AG10803 (cell line): ENCODE data around the gene DNAJB8.

Experiments
- DNase-seq: peaks from one replicate; pipeline ENCODE4 v3.0.0; 2010; ENCODE audit warnings: low read depth
- H3K4me3 ChIP-seq: 2 replicates; pipeline ENCODE4 v1.5.1; 2011; ENCODE audit warnings: mild to moderate bottlenecking, low read length, control low read depth
- TF ChIP-seq, protein P1 (sequence below): conservative IDR thresholded peaks from 2 replicates; pipeline ENCODE4 v1.5.1; 2011; ENCODE audit warnings: mild to moderate bottlenecking, low read length, control low read depth, inconsistent platforms

Gene DNAJB8

DNA sequence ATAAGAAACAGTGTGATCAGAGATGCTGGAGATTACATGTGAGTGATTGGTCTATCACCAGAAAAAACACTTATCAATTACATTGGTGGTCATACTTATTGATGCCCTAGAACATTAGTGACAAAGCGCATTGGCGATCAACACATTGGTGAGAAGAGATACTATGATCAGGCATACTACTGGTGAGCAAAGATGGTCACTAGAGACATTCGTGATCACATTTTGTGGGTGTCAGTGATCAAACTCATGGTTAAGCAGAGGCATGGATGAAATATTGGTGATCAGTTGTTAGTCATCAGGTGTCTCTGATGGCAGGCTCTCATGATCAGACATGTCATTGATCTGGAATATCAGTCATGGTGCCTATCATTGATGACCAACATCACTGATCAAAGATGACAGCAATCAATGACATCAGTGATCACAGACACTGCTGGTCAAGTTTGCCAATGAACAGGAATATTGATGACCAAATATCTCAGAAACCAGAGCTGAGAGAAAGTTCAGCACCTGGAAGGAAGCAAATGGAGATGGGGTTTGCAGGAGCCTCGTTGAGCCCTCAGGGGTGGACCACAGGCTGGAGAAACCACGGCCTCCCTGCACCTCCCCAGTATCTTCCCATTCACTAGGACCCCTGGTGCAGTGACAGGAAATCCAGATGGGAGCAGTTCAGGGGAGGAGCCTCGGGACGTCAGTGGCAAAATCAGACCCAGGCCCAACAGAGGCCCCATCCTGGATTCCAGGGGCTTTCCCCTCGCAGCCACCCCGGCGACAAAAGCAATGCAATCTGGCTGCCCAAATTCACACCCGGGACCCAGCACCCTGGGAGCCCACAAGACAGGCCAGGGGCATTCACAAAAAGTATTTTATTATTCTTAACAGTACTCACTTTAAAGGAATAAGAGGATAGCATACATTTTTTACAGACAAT lies 12.2 kb upstream of the DNAJB8 start:
- H3K4me3 ChIP-seq: no peak overlapping the region
- TF ChIP-seq, protein P1, sequence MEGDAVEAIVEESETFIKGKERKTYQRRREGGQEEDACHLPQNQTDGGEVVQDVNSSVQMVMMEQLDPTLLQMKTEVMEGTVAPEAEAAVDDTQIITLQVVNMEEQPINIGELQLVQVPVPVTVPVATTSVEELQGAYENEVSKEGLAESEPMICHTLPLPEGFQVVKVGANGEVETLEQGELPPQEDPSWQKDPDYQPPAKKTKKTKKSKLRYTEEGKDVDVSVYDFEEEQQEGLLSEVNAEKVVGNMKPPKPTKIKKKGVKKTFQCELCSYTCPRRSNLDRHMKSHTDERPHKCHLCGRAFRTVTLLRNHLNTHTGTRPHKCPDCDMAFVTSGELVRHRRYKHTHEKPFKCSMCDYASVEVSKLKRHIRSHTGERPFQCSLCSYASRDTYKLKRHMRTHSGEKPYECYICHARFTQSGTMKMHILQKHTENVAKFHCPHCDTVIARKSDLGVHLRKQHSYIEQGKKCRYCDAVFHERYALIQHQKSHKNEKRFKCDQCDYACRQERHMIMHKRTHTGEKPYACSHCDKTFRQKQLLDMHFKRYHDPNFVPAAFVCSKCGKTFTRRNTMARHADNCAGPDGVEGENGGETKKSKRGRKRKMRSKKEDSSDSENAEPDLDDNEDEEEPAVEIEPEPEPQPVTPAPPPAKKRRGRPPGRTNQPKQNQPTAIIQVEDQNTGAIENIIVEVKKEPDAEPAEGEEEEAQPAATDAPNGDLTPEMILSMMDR: no peak
- DNase-seq: no peak

DNA sequence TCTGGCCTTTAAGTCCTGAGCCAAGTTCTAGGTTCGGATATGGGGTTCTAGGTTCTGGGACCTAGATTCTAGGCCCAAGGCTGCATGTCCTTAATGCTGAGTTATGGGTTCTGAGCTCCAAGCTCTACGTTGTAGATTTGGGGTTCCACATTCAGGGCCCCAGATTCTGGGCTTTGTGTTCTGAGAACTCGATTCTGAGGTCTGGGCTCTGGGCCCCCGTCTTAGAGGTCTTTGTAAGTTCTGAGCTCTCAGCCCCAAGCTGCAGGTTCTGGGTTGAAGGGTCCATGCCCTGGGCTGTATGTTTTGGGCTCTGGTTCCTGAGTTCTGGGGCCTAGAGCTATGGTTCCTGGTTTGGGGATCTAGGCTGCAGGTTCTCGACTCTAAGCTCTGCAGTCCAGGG lies 10.0 kb upstream of the DNAJB8 start:
- TF ChIP-seq, protein P1: no peak
- no peak for DNase-seq
- H3K4me3 ChIP-seq: no peak overlapping the region

DNA sequence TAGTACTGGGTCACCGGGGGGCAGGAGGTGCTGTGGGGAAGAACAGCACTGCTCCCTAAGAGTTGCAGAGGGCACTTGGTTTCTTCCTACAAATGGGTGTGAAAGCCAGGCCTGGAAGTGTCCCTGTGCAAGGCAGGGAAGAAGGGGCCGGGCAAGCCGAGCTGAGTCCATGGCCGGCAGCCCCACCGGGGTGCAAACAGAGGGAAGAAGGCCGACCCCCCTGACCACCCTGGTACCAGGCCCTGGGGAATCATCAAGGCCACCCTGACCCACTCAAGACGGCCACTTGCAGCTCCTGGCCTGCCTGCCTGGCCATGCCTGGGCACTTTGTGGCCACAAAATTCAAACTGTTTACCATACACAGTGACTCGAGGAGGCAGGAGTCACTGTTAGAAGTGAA lies 8.7 kb upstream of the DNAJB8 start:
- TF ChIP-seq, protein P1: no peak
- no peak for DNase-seq
- H3K4me3 ChIP-seq: no peak overlapping the region

DNA sequence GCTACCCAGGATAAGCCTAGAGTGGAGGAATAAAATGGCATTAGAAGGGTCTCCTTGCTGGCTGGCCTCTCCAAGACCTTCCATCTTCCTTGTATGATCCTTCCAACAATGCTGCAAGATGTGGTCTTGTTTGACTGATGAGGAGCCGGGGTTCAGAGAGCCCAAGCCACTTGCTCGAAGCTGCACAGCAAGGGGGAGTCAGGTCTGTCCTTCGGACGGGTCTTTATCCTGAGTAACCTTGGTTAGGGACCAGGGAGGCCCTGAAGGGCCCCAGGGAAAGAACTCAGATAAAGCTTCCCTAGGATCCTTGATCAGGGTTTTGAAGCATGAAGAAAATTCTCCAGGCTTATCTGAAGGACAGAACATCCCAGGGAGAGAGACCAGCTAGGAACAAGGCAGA lies 7.0 kb upstream of the DNAJB8 start:
- DNase-seq: no peak
- H3K4me3 ChIP-seq: no peak overlapping the region
- TF ChIP-seq, protein P1: no peak

DNA sequence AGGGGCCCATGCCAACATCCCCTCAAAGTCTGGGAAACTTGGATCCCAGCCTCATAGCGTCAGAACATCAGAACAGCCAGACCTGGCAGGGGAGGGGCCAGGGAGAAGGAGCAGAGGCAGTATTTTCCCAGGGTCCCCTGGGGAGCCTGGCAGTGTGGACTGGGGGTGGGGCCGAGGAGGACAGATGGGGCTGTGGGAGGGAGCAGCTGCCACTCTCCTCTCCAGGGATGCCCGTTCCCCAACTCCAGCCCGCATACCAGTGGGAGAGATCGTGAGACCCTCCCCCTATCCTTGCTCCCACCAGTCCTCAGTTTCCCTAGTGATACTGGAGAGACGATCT lies 6.5 kb upstream of the DNAJB8 start:
- no peak for DNase-seq
- TF ChIP-seq, protein P1: no peak
- H3K4me3 ChIP-seq: no peak overlapping the region

DNA sequence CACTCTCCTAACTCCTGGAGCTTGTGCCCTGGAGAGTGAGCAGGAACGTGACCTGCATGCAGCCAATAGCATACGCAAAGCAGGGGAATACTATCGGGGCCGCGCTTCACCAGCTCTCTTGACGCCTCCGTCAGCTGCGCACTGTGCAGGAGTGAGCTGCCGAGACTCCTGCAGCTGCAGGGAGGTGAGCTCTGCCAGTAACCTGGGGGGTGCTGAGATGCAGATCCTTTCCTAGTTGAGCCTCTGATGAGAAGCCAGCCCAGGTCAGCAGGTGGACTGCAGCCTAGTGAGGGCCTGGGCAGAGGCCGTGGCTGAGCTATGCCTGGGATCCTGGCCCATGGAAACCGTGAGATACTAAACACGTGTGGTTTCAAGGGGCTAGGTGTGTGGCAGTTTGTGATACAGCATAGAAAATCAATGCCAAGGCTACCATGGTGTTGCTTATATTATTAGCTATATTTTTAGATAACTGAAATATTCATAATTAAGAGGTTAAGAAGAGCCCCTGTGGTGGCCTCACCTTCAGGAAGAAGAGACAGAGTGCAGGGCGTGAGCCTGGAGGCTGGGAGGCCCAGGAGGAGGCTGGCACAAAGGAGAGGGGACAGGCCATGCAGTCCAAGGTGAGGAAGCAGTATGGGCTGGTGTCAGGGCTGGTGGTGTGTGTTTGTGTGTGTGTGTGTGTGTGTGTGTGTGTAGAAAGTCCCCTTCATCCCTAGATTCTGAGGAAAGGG lies 5.9 kb upstream of the DNAJB8 start:
- TF ChIP-seq, protein P1: no peak
- no peak for DNase-seq
- H3K4me3 ChIP-seq: no peak overlapping the region

DNA sequence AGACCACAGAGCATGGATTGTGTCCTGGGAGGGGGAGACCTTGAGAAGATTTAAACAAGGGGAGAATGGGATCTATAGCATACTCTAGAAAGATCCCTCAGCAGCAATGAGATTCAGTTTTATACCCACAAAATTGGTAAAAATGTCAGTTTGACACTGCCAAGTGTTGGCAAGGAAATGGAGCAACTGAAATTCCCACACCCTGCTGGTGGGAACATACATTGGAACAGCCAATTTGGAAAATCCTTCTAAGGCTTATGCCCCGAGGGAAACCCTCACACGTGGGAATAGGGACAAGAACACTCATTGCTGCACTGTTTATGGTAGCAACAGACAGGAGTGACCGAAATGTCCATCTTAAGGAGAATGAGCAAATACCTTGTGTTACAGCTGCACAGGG lies 5.0 kb upstream of the DNAJB8 start:
- TF ChIP-seq, protein P1: no peak
- H3K4me3 ChIP-seq: no peak overlapping the region
- DNase-seq: no peak
